ENCODE data around the gene EHMT1.

The EHMT1 gene

GRCh38 chr9:137634016-137634415 is 15.2 kb downstream of the EHMT1 start:
- CTCF ChIA-PET = interaction anchor here (1.2 kb wide), 1 partner anchor 12 kb away, joined by 3 read pairs; no protein-coding TSS in a partner anchor

GRCh38 chr9:137638680-137639079 is 19.9 kb downstream of the EHMT1 start:
- H3K27ac ChIP-seq (ENCODE audit: insufficient read depth in 1 of 2, low read depth in 1 of 2, low read length in 2 of 2, poor library complexity in 1 of 2, severe bottlenecking in 2 of 2) = peak overlapping the region; percentile 56 to 73
- peak overlapping the region in 3 of 7 experiments; percentile 34 to 75 (median 62) for H3K4me3 ChIP-seq (ENCODE audit: control insufficient read depth in 1 of 7, extremely low read depth in 1 of 7, insufficient read depth in 4 of 7, low read depth in 2 of 7, low read length in 6 of 7)
- no peaks in the 10 kb centered on the region for H3K9me3 ChIP-seq (ENCODE audit: control extremely low read depth in 1 of 5, control insufficient read depth in 4 of 5, insufficient read depth in 2 of 5, low read depth in 1 of 5, low read length in 4 of 5)
- no peak for DNase-seq
- 95% methylated on average over 5 of the region's 6 CpGs for WGBS (ENCODE audit: insufficient coverage)
- H3K36me3 ChIP-seq (ENCODE audit: control insufficient read depth in 4 of 4, insufficient read depth in 4 of 4, low read length in 3 of 4) = peaks cover 0 to 17% (median 7%) of the 10 kb centered on the region in 4 experiments
- no peaks in the 10 kb centered on the region for H3K27me3 ChIP-seq (replicated peaks in 2 of 5; ENCODE audit: control insufficient read depth in 4 of 5, insufficient read depth in 5 of 5, low read length in 4 of 5)
- ChIA-PET CTCF (interaction anchor here (1.0 to 1.4 kb wide), 2 partner anchors 9 to 59 kb away, joined by 3 to 8 read pairs; no protein-coding TSS in a partner anchor), POLR2A (no interaction called here)
- H3K4me1 ChIP-seq (ENCODE audit: control extremely low read depth in 1 of 4, control insufficient read depth in 4 of 4, insufficient read depth in 4 of 4, low read length in 3 of 4) = peaks cover 4 to 14% (median 6%) of the 10 kb centered on the region in 4 experiments

More at GRCh38 chr9:137634016-137634415, 15.2 kb downstream of the EHMT1 start:
- DNase-seq = no peak
- POLR2A ChIA-PET = no interaction called here
- H3K4me1 ChIP-seq (ENCODE audit: control extremely low read depth in 1 of 4, control insufficient read depth in 4 of 4, insufficient read depth in 4 of 4, low read length in 3 of 4) = peaks cover 10 to 46% (median 37%) of the 10 kb centered on the region in 4 experiments
- H3K9me3 ChIP-seq (ENCODE audit: control extremely low read depth in 1 of 5, control insufficient read depth in 4 of 5, insufficient read depth in 2 of 5, low read depth in 1 of 5, low read length in 4 of 5) = no peaks in the 10 kb centered on the region
- no peak overlapping the region for H3K27ac ChIP-seq (ENCODE audit: insufficient read depth in 1 of 2, low read depth in 1 of 2, low read length in 2 of 2, poor library complexity in 1 of 2, severe bottlenecking in 2 of 2)
- H3K36me3 ChIP-seq (ENCODE audit: control insufficient read depth in 4 of 4, insufficient read depth in 4 of 4, low read length in 3 of 4) = peaks cover 0 to 4% (median 0%) of the 10 kb centered on the region in 4 experiments
- 96% methylated on average over 4 of the region's 5 CpGs for WGBS (ENCODE audit: insufficient coverage)
- no peak overlapping the region for H3K4me3 ChIP-seq (ENCODE audit: control insufficient read depth in 1 of 7, extremely low read depth in 1 of 7, insufficient read depth in 4 of 7, low read depth in 2 of 7, low read length in 6 of 7)
- H3K27me3 ChIP-seq (replicated peaks in 2 of 5; ENCODE audit: control insufficient read depth in 4 of 5, insufficient read depth in 5 of 5, low read length in 4 of 5) = no peaks in the 10 kb centered on the region

GRCh38 chr9:137639303-137640051 is 20.7 kb downstream of the EHMT1 start:
- peak overlapping the region; percentile 56 to 73 for H3K27ac ChIP-seq (ENCODE audit: insufficient read depth in 1 of 2, low read depth in 1 of 2, low read length in 2 of 2, poor library complexity in 1 of 2, severe bottlenecking in 2 of 2)
- CTCF ChIA-PET = interaction anchor here (1.0 to 1.3 kb wide), 2 partner anchors 11 to 130 kb away, joined by 3 to 4 read pairs; no protein-coding TSS in a partner anchor
- H3K36me3 ChIP-seq (ENCODE audit: control insufficient read depth in 4 of 4, insufficient read depth in 4 of 4, low read length in 3 of 4) = peaks cover 0 to 20% (median 9%) of the 10 kb centered on the region in 4 experiments
- POLR2A ChIA-PET = no interaction called here
- WGBS (ENCODE audit: insufficient coverage) = 95% methylated on average over 7 of the region's 12 CpGs
- DNase-seq = peak; percentile 30 to 62 (median 50)
- H3K27me3 ChIP-seq (replicated peaks in 2 of 5; ENCODE audit: control insufficient read depth in 4 of 5, insufficient read depth in 5 of 5, low read length in 4 of 5) = no peaks in the 10 kb centered on the region
- H3K4me1 ChIP-seq (ENCODE audit: control extremely low read depth in 1 of 4, control insufficient read depth in 4 of 4, insufficient read depth in 4 of 4, low read length in 3 of 4) = peaks cover 4 to 14% (median 6%) of the 10 kb centered on the region in 4 experiments
- peak overlapping the region in 5 of 7 experiments; percentile 21 to 75 (median 34) for H3K4me3 ChIP-seq (ENCODE audit: control insufficient read depth in 1 of 7, extremely low read depth in 1 of 7, insufficient read depth in 4 of 7, low read depth in 2 of 7, low read length in 6 of 7)
- H3K9me3 ChIP-seq (ENCODE audit: control extremely low read depth in 1 of 5, control insufficient read depth in 4 of 5, insufficient read depth in 2 of 5, low read depth in 1 of 5, low read length in 4 of 5) = no peaks in the 10 kb centered on the region

- 100% methylated on average over 4 of the region's 5 CpGs for WGBS (ENCODE audit: insufficient coverage)
- Histone ChIP-seq H3K27me3 (replicated peaks in 2 of 5; ENCODE audit: control insufficient read depth in 4 of 5, insufficient read depth in 5 of 5, low read length in 4 of 5) (no peaks in the 10 kb centered on the region), H3K4me3 (ENCODE audit: control insufficient read depth in 1 of 7, extremely low read depth in 1 of 7, insufficient read depth in 4 of 7, low read depth in 2 of 7, low read length in 6 of 7) (no peak overlapping the region), H3K4me1 (ENCODE audit: control extremely low read depth in 1 of 4, control insufficient read depth in 4 of 4, insufficient read depth in 4 of 4, low read length in 3 of 4) (peaks cover 4 to 15% (median 12%) of the 10 kb centered on the region in 4 experiments), H3K36me3 (ENCODE audit: control insufficient read depth in 4 of 4, insufficient read depth in 4 of 4, low read length in 3 of 4) (peaks cover 0 to 20% (median 9%) of the 10 kb centered on the region in 4 experiments), H3K9me3 (ENCODE audit: control extremely low read depth in 1 of 5, control insufficient read depth in 4 of 5, insufficient read depth in 2 of 5, low read depth in 1 of 5, low read length in 4 of 5) (no peaks in the 10 kb centered on the region), H3K27ac (ENCODE audit: insufficient read depth in 1 of 2, low read depth in 1 of 2, low read length in 2 of 2, poor library complexity in 1 of 2, severe bottlenecking in 2 of 2) (no peak overlapping the region)
- CTCF ChIA-PET = interaction anchor here (0.8 to 1.3 kb wide), 4 partner anchors 9 to 129 kb away, joined by 3 to 5 read pairs (median 4); no protein-coding TSS in a partner anchor
- POLR2A ChIA-PET = no interaction called here
- DNase-seq = no peak
These were observed 22.1 kb downstream of the EHMT1 start for GRCh38 chr9:137640862-137641261.

DNA sequence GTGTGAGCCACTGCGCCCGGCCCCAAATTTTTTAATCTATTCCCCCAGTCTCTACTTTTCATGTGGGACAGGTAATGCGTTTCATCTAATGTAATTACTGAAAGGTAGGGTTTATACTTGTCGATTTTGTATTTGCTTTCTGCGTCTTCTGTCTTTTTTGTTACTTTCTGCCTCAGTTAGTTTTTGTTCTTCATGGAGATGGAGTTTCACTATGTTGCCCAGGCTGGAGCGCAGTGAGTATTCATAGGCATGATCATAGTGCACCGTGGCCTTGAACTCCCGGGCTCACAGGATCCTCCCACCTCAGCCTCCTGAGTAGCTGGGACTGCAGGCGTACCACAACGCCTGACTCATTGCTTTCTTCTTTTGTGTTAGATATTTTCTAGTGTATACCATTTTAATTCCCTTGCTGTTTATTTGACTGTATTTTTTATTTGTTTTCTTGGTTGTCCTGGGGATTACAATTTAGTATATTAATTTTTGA is 23.4 kb downstream of the EHMT1 start:
- DNase-seq = no peak
- peaks cover 7 to 28% (median 24%) of the 10 kb centered on the region in 4 experiments for H3K4me1 ChIP-seq (ENCODE audit: control extremely low read depth in 1 of 4, control insufficient read depth in 4 of 4, insufficient read depth in 4 of 4, low read length in 3 of 4)
- CTCF ChIA-PET = interaction anchor here (1.4 to 1.8 kb wide), 3 partner anchors 9 to 61 kb away, joined by 6 to 7 read pairs (median 6); no protein-coding TSS in a partner anchor
- peaks cover 0 to 24% (median 9%) of the 10 kb centered on the region in 4 experiments for H3K36me3 ChIP-seq (ENCODE audit: control insufficient read depth in 4 of 4, insufficient read depth in 4 of 4, low read length in 3 of 4)
- H3K27me3 ChIP-seq (replicated peaks in 2 of 5; ENCODE audit: control insufficient read depth in 4 of 5, insufficient read depth in 5 of 5, low read length in 4 of 5) = no peaks in the 10 kb centered on the region
- H3K9me3 ChIP-seq (ENCODE audit: control extremely low read depth in 1 of 5, control insufficient read depth in 4 of 5, insufficient read depth in 2 of 5, low read depth in 1 of 5, low read length in 4 of 5) = no peaks in the 10 kb centered on the region
- H3K27ac ChIP-seq (ENCODE audit: insufficient read depth in 1 of 2, low read depth in 1 of 2, low read length in 2 of 2, poor library complexity in 1 of 2, severe bottlenecking in 2 of 2) = no peak overlapping the region
- H3K4me3 ChIP-seq (ENCODE audit: control insufficient read depth in 1 of 7, extremely low read depth in 1 of 7, insufficient read depth in 4 of 7, low read depth in 2 of 7, low read length in 6 of 7) = no peak overlapping the region
- WGBS (ENCODE audit: insufficient coverage) = 100% methylated on average over 3 of the region's 10 CpGs
- POLR2A ChIA-PET = no interaction called here

DNA sequence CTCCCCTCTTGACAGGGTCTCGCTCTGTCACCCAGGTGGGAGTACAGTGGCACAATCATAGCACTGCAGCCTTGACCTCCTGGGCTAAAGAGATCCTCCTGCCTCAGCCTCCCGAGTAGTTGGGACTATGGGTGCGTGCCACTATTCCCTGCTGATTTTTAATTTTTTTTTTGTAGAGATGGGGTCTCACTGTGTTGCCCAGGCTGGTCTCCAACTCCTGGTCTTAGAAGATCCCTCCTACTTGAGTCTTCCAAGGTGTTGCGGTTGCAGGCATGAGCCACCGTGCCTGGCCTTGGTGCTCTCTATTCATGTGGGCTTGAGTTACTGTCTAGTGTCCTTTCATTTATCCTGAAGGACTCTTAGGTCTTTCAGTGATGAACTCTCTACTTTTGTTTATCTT is 24.1 kb downstream of the EHMT1 start:
- 97% methylated on average over 4 of the region's 5 CpGs for WGBS (ENCODE audit: insufficient coverage)
- H3K27ac ChIP-seq (ENCODE audit: insufficient read depth in 1 of 2, low read depth in 1 of 2, low read length in 2 of 2, poor library complexity in 1 of 2, severe bottlenecking in 2 of 2) = no peak overlapping the region
- no peak for DNase-seq
- H3K9me3 ChIP-seq (ENCODE audit: control extremely low read depth in 1 of 5, control insufficient read depth in 4 of 5, insufficient read depth in 2 of 5, low read depth in 1 of 5, low read length in 4 of 5) = no peaks in the 10 kb centered on the region
- POLR2A ChIA-PET = no interaction called here
- H3K4me1 ChIP-seq (ENCODE audit: control extremely low read depth in 1 of 4, control insufficient read depth in 4 of 4, insufficient read depth in 4 of 4, low read length in 3 of 4) = peaks cover 7 to 35% (median 31%) of the 10 kb centered on the region in 4 experiments
- CTCF ChIA-PET = interaction anchor here (1.4 to 1.8 kb wide), 3 partner anchors 10 to 61 kb away, joined by 6 to 7 read pairs (median 6); no protein-coding TSS in a partner anchor
- no peak overlapping the region for H3K4me3 ChIP-seq (ENCODE audit: control insufficient read depth in 1 of 7, extremely low read depth in 1 of 7, insufficient read depth in 4 of 7, low read depth in 2 of 7, low read length in 6 of 7)
- peaks cover 0 to 24% (median 9%) of the 10 kb centered on the region in 4 experiments for H3K36me3 ChIP-seq (ENCODE audit: control insufficient read depth in 4 of 4, insufficient read depth in 4 of 4, low read length in 3 of 4)
- no peaks in the 10 kb centered on the region for H3K27me3 ChIP-seq (replicated peaks in 2 of 5; ENCODE audit: control insufficient read depth in 4 of 5, insufficient read depth in 5 of 5, low read length in 4 of 5)
